ENCODE results near the gene TNFRSF12A.

Gene TNFRSF12A

DNA sequence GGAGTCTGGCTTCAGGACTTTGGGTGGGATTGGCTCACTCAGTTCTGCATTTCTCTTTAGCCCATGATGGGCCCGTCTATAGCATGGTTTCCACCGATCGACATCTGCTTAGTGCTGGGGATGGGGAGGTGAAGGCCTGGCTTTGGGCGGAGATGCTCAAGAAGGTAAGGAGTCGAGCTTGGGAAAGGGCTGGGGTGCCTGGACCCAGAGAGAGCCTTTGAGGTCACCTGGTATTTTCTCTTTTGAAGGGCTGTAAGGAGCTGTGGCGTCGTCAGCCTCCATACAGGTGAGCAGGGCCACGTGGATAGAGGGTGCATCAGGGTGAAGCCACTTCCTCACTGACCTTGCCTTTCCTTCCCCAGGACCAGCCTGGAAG, 5.8 kb downstream of the TNFRSF12A start:
- H3K27me3 Mint-ChIP-seq = peaks cover 32% of the 10 kb centered on the region
- no peak for ATAC-seq
- H3K27ac Mint-ChIP-seq = no peak overlapping the region
- H3K9me3 Mint-ChIP-seq = no peaks in the 10 kb centered on the region
- no peak overlapping the region for H3K4me3 Mint-ChIP-seq
- H3K4me1 Mint-ChIP-seq = peaks cover 75% of the 10 kb centered on the region
- H3K36me3 Mint-ChIP-seq = peaks cover 17% of the 10 kb centered on the region

DNA sequence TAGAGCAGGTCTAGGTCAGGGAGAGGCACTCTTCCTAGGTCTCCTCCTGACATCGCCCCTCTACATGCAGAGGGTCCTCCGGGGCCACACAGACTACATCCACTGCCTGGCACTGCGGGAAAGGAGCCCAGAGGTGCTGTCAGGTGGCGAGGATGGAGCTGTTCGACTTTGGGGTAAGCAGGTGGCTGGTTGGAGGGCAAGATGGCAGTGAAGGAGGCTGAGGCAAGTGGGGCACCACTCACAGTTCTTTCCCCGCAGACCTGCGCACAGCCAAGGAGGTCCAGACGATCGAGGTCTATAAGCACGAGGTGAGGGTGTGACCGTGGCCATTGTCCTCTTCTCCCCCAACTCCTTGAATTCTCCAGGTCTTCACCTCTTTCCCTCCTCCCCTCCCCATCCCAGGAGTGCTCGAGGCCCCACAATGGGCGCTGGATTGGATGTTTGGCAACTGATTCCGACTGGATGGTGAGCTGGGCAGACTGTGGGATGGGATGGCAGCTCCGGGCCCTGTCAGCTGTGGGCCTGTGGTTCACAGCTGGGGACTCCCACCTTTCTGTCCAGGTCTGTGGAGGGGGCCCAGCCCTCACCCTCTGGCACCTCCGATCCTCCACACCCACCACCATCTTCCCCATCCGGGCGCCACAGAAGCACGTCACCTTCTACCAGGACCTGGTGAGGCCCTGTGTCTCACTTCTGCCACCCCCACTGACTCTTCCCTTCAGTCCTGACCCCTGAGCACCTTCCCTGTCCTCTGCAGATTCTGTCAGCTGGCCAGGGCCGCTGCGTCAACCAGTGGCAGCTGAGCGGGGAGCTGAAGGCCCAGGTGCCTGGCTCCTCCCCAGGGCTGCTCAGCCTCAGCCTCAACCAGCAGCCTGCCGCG, 6.7 kb downstream of the TNFRSF12A start:
- Mint-ChIP-seq H3K4me1 (peaks cover 66% of the 10 kb centered on the region), H3K27ac (no peak overlapping the region), H3K36me3 (peaks cover 17% of the 10 kb centered on the region), H3K9me3 (no peaks in the 10 kb centered on the region), H3K27me3 (peaks cover 40% of the 10 kb centered on the region), H3K4me3 (no peak overlapping the region)
- ATAC-seq = no peak

DNA sequence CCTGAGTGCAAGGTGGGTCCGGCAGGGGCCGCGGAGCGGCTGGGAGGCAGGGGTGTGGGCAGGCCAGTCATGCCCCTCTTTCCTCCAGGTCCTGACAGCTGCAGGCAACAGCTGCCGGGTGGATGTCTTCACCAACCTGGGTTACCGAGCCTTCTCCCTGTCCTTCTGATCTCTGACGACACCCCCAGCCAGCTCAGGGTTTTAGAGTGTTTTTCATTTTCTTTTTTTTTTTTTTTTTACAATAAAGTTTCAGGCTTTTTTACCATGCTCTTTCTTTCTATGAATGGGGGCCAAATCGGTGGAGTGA, 7.3 kb downstream of the TNFRSF12A start:
- Mint-ChIP-seq H3K27me3 (peaks cover 46% of the 10 kb centered on the region), H3K9me3 (no peaks in the 10 kb centered on the region), H3K4me1 (peaks cover 60% of the 10 kb centered on the region), H3K4me3 (no peak overlapping the region), H3K36me3 (peaks cover 17% of the 10 kb centered on the region), H3K27ac (no peak overlapping the region)
- ATAC-seq = no peak

DNA sequence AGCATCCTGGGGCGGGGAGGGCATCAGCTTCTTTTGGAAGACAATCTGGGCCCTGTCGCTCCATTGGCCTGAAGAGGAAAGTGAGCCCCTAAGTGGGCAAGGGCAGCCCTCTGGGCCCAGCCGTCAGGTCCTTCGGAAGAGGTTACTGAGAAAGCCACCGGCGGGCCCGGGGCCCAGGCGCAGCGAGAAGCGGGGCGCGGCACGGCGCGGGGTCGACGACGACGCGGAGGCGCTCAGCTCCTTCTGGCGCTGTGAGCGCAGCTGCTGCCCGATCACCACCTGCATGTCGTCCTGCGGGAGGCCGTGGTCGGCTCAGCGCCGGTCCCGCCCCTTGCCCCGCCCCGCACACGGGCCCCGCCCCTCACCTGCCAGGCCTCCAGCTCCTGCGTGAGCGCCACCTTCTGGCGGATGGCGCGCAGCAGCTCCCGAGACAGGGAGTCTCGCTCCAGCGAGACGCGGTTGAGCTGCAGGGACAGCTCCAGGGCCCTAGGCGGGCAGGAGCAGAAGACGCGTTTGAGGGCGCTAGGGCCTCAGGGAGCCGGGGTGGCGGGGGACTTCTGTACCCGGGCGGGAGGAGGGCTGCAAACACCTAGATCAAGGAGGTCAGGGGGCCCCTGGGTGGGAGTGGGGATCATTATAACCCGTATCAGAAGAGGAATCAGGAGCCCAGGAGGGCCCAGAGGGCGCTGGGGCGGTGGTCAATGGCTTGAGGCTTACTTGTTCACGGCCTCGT, 8.0 kb downstream of the TNFRSF12A start:
- ATAC-seq = peak; percentile 62
- Mint-ChIP-seq H3K36me3 (peaks cover 17% of the 10 kb centered on the region), H3K27me3 (peaks cover 53% of the 10 kb centered on the region), H3K9me3 (no peaks in the 10 kb centered on the region), H3K27ac (no peak overlapping the region), H3K4me1 (peaks cover 53% of the 10 kb centered on the region), H3K4me3 (peak overlapping the region; percentile 9)

DNA sequence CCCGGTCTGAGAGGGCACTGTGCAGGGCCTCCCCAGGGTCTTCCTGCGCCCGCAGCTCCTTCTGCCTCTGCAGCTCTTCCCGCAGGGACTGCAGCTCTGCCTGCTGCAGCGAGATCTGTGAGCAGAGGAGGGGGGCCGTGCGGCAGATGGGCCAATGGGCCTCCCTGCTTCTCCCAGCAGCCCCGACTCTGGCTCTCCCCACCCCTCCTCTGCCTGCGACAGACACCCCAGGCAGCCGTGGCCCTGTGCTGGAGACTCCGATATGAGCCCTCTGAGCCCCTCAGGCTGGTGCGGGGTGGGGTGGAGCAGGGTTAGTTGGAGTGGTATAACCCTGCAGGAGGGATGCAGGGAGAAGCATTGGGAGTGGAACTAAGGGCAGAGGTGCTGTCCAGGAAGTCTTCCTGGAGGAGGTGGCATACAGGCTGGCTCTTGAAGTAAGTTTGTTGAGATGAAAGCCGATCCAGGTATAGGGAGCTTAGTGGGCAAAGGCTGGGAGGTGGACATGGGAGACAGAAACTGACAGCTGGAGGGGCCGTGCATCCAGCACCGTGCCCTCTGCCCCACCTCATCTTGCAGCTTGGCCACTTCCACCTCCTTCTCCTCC, 8.7 kb downstream of the TNFRSF12A start:
- no peak for ATAC-seq
- Mint-ChIP-seq H3K27me3 (peaks cover 60% of the 10 kb centered on the region), H3K4me1 (peaks cover 48% of the 10 kb centered on the region), H3K4me3 (peak overlapping the region; percentile 13), H3K36me3 (peaks cover 17% of the 10 kb centered on the region), H3K9me3 (no peaks in the 10 kb centered on the region), H3K27ac (no peak overlapping the region)

DNA sequence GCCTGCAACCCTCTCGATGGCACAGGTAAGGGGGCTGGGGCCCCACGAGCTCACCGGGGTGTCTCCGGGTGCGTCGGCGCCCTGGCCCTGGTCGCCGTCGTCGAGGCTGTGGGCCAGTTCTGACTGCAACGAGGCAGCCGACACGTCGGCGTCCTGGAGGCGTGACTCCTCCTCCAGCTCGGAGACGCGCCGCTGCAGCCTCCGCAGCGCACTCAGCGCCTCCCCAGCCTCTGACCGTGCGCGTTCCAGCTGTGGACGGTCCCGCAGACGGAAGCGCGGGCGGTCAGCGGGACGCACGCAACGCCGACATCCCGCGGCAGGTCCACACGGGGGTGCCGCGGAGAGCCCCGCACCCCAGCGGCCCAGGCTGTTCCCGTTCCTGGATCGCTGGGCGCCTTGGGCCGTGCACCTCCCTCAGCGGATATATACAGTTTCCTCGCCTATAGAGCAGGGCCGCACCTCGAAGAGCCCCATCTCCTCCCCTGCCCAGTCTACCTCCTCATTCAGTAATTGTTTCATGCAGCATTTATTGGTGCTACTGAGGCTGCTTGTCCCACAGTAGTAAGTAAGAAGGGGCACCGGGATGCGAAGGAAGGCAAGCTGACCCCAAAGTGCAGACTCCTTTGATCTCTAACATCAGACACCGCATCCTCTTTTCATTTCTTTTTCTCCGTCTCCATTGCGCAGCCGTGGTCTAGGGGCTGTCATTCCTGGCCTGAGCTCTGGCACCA, 9.5 kb downstream of the TNFRSF12A start:
- no peak for ATAC-seq
- H3K9me3 Mint-ChIP-seq = no peaks in the 10 kb centered on the region
- peaks cover 42% of the 10 kb centered on the region for H3K4me1 Mint-ChIP-seq
- H3K4me3 Mint-ChIP-seq = no peak overlapping the region
- H3K27me3 Mint-ChIP-seq = peaks cover 68% of the 10 kb centered on the region
- peaks cover 17% of the 10 kb centered on the region for H3K36me3 Mint-ChIP-seq
- H3K27ac Mint-ChIP-seq = no peak overlapping the region

DNA sequence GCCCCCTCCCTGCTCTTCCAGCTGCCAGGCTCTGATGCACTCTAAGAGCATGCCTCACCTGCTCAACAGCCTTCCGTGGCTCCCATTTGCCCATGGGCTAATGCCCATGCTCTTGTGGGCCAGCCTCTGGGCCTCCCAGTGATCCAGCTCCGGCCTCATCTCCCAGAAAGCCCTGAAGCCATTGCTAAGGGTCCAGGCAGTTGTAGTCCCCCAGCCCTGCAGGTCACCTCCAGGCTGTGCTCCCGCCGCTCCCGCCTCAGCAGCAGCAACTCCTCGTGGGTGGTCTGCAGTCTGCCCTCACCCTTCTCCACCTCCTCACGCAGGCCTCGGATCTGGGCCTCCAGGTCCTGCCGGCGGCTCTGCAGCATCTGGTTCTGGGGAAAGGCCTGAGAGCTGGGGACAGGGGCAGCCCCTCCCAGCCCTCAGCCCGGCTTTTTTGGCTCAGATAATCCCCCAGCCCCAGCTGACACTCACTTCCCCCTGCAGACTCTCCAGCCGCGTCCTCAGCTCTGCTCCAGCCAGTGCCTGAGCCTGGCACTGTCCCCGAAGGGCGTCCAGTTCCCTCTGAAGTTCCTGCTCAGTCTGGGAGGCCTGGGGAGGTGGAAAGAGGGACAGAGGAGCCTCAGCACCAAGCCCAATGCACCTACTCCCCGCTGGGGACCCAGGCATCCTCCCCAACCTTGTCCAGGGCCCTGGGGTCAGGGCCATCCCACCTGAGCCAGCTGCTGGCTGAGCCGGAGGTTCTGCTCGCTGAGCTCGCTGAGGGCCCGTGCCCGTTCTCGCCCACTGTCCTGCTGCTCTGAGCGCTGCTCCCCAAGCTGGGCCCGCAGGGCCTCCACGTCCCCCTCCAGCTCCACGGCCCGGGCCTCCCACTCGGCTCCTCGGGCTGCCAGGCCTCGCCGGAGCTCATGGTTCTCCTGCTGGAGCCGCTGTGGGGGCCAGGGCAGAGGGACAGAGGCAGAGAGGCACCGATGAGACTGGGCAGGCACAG, 10.3 kb downstream of the TNFRSF12A start:
- Mint-ChIP-seq H3K27me3 (peaks cover 77% of the 10 kb centered on the region), H3K36me3 (peaks cover 17% of the 10 kb centered on the region), H3K4me1 (peaks cover 38% of the 10 kb centered on the region), H3K9me3 (no peaks in the 10 kb centered on the region), H3K4me3 (no peak overlapping the region), H3K27ac (no peak overlapping the region)
- ATAC-seq = no peak

DNA sequence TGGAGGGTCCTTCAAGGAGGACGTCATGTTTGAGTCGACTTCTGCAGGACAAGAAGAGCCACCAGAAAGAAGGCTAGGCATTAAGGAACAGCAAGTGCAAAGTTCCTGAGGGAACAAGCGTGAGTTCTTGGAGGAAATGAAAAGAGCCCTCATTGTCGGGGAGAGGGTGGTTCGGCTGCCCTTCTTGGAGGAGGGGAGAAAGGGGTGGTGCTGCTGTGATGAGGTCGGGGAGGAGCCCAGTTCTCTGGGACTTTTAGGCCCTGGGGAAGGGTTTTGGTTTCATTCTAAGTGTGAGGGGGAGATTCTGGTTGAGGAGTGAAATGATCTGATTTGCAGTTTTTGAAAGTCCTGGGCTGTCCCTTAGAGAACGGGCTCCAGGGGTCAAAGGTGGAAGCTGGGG, 12.5 kb downstream of the TNFRSF12A start:
- H3K4me3 Mint-ChIP-seq = no peak overlapping the region
- no peaks in the 10 kb centered on the region for H3K36me3 Mint-ChIP-seq
- peaks cover 37% of the 10 kb centered on the region for H3K4me1 Mint-ChIP-seq
- no peak for ATAC-seq
- no peak overlapping the region for H3K27ac Mint-ChIP-seq
- no peaks in the 10 kb centered on the region for H3K9me3 Mint-ChIP-seq
- peaks cover 93% of the 10 kb centered on the region for H3K27me3 Mint-ChIP-seq

DNA sequence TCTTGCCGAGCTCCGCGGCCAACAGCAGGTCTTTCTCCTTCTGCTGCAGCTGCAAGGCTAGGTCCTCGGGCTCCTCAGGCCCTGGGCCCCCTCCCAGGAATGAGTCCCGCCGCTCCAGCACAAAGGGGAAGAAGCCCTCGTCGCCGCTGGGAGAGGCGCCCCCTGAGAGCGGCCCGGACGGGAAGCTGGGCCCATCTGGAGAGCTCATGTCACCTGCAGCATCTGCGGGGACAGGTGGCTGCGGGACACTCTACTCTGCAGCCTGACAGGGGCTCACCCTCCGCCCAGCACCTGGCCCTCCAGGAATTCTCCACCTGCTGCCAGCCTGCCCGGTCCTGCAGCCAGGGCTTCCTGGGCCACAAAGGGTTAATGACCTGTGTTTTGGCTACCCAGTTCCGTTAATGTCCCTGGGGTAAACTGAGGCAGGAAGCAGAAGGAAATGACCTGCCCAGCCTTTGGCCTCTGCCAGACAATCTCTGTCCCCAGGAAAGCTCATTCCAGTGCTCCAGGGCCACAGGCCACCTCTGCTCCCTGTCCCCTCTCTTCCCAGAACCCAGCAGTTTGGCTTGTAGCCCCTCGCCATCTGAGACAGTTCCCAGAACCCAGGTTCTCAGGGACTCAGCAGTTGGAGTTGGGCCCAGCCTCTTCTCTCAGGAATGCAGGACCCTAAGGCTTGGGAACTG, 15.3 kb downstream of the TNFRSF12A start:
- Mint-ChIP-seq H3K4me1 (peaks cover 12% of the 10 kb centered on the region), H3K27me3 (peaks cover 94% of the 10 kb centered on the region), H3K27ac (peak overlapping the region; percentile 25), H3K4me3 (peak overlapping the region; percentile 28), H3K9me3 (no peaks in the 10 kb centered on the region), H3K36me3 (no peaks in the 10 kb centered on the region)
- no peak for ATAC-seq

DNA sequence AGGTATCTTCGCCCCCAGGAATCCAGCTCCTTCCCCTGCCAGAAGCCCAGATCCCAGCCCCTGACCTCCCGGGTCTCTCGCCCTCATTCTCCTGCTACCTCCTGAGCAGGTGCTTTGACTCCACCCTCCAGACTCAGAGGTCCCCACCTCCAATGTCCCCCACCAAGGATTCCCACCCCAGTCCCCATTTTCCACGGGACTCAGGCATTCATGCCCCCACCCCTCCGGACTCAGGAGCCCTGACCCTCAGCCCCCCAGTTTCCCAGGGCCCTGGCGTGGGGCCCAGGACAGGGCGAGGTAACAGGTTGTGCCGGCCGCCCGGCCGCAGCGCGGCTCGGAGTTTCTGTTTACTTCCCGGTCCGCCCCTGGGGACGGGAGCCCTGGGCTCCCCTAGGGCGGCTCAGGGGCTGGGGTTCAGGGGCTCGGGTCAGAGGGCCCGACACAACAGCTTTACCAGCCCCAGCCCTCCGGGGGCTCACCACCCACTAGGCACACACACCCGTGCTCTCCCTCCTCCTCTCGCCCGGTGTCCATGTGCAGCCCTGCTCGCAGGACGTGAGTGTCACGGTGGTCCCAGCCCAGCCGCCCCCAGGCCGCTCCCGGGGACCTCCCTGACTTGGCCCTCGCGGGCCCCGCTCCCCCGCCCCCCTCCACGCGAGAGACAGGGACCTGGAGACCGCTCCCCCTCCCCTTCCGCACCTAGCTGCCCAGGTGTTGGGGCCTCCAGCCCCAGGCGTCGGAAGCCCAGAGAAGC, 16.0 kb downstream of the TNFRSF12A start:
- ATAC-seq = peak; percentile 37
- Mint-ChIP-seq H3K27ac (peak overlapping the region; percentile 25), H3K9me3 (no peaks in the 10 kb centered on the region), H3K4me3 (peak overlapping the region; percentile 28), H3K27me3 (peaks cover 94% of the 10 kb centered on the region), H3K36me3 (no peaks in the 10 kb centered on the region), H3K4me1 (peaks cover 12% of the 10 kb centered on the region)

DNA sequence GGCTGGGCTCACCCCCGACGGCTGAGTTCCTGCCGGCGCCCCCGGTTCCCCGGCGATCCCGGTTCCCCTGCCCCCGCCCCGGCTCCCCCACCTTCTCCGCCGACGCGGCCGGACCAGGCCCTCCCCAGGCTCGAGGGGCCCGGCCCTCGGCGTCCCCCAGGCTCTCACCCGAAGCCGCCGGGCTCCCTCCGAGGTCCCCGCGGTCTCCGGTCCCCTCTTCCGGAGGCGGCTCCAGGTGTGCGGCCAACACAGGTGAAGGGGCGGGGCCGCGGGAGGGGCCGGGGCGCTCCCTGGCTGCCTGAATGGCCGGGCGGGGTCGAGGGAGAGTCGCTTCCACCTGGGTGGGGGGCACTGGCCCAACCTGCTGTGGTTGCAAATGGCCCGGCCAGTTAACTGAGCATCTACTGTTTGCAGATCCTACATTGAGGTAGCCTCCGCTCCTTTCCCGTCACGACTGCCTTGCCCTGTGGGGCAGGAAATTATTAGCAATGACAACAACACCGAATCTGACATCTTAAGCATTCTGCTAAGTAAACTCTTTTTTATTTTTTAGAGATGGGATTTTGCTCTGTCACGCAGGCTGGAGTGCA, 16.7 kb downstream of the TNFRSF12A start, which contains the start of gene BICDL2:
Gene BICDL2, minus strand, starts transcription at position 219 of the 590 bp plus-strand sequence. CDS start 1,448 bp downstream, outside the sequence.
- Mint-ChIP-seq H3K4me3 (peak within 1 kb of the TSS; percentile 28), H3K27me3 (peaks cover 89% of the 10 kb centered on the region), H3K36me3 (no peaks in the 10 kb centered on the region), H3K27ac (peak within 1 kb of the TSS; percentile 25), H3K4me1 (peaks cover 12% of the 10 kb centered on the region), H3K9me3 (no peaks in the 10 kb centered on the region)
- peak; percentile 10 for ATAC-seq

DNA sequence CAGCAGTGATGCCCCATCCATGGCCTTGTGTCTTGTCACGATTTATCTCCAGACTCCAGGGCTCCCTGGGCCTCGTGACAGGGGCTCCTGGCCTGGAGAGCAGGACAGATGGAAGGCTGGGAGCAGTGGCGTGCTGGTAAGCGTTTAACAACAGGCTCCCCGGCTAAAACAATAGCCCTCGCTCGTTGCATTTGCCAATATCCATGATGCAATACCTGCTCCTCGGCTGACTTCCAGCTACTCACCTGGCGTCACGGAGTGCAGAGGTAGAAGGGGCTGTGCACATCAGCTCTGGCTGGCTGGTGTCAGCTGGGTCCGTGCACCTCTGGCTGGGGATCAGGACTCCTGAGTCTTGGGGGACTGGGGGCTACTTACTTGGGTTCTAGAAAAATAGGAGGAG, 18.1 kb downstream of the TNFRSF12A start:
- Mint-ChIP-seq H3K4me1 (peaks cover 12% of the 10 kb centered on the region), H3K36me3 (no peaks in the 10 kb centered on the region), H3K9me3 (no peaks in the 10 kb centered on the region), H3K4me3 (no peak overlapping the region), H3K27ac (no peak overlapping the region), H3K27me3 (peaks cover 82% of the 10 kb centered on the region)
- no peak for ATAC-seq

DNA sequence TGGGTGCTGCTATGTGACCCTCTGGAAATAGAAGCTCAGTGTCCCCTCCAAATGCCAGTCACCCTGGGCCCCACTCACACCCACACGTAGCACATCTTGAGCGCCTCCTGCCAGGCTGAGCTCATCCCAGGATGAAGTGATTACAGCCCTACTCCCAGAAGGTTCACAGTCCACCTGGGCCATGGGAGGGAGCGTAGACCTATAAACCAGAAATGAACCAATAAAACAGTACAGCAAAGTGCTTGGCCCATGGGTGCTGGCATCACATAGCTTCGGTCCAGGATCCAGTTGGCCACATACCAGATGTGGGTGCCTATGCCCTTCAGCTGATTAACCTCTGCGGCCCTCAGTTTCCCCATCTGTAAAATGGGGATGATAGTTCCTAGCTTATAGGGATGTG, 18.7 kb downstream of the TNFRSF12A start:
- H3K27ac Mint-ChIP-seq = no peak overlapping the region
- H3K36me3 Mint-ChIP-seq = no peaks in the 10 kb centered on the region
- H3K4me1 Mint-ChIP-seq = peaks cover 12% of the 10 kb centered on the region
- no peaks in the 10 kb centered on the region for H3K9me3 Mint-ChIP-seq
- no peak for ATAC-seq
- H3K27me3 Mint-ChIP-seq = peaks cover 82% of the 10 kb centered on the region
- H3K4me3 Mint-ChIP-seq = no peak overlapping the region
